Measurements from ENCODE around the gene SPOPL.

DNA sequence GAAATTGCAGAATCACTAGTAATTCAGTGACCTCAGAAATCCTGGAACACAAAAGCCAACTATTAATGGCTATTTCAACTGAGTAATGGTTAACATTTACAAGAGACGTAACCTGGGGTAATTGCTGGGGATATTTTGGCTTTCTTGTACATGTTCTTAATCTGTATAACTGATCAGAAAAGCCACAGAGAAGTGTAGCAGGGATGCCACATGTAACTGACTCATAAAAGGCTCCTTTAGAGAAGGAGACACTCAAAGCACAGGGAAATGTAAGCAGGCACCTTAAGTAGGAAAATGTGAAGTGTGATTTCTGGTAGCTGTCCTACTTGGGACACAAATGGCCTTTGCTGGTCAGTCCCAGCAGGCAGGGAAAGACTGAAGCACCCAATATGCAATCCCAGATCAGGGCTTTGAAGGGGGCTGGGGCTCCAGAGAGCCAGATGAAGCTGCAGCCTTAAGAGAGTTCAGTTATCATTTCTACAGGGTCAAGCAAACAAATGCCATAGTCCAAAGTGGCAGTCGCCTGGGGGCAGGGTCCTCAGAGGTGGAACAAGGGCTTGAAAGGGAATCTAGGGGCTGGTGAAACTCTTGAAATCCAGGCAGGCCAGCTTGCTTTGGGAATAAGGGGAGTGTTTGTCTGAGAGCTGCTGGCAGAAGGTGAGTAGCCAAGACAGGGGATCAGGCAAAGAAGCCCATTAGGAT, 7.2 kb upstream of the SPOPL start:
- TF ChIP-seq, protein P1, sequence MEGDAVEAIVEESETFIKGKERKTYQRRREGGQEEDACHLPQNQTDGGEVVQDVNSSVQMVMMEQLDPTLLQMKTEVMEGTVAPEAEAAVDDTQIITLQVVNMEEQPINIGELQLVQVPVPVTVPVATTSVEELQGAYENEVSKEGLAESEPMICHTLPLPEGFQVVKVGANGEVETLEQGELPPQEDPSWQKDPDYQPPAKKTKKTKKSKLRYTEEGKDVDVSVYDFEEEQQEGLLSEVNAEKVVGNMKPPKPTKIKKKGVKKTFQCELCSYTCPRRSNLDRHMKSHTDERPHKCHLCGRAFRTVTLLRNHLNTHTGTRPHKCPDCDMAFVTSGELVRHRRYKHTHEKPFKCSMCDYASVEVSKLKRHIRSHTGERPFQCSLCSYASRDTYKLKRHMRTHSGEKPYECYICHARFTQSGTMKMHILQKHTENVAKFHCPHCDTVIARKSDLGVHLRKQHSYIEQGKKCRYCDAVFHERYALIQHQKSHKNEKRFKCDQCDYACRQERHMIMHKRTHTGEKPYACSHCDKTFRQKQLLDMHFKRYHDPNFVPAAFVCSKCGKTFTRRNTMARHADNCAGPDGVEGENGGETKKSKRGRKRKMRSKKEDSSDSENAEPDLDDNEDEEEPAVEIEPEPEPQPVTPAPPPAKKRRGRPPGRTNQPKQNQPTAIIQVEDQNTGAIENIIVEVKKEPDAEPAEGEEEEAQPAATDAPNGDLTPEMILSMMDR (IDR thresholded peaks at IDR 0.05) = no peak
- TF ChIP-seq POLR2A (IDR thresholded peaks at IDR 0.05) = no peak
